Panc1 (cell line): Measurements from ENCODE around the gene CADPS2. TPM values are rescaled to one million over a fixed set of nuclear protein-coding genes. Genes with fewer than 3 reads are reported as not detected.

Experiments
- ATAC-seq: fragments of 200-7000 bp; cut with Tn5 transposase; 2 replicates; pipeline ENCODE4 v1.9.1; 2020; ENCODE audit warnings: mild to moderate bottlenecking, moderate library complexity
- BruUV-seq: library from RNA; stranded (reverse); fragments of 400-500 nt; replicated peaks from 2 replicates; lab custom pipeline; 2021; lab: Mats Ljungman, UMichigan
- CTCF ChIA-PET: fragments of 300-600 bp; sonication (Branson Sonifier 250); formaldehyde crosslinking; loops from one replicate; lab custom pipeline; 2022; ENCODE audit warnings: antibody characterized with exemption; lab: Charles Lee
- POLR2A ChIA-PET: fragments of 300-600 bp; sonication (Branson Sonifier 250); formaldehyde crosslinking; loops from one replicate; lab custom pipeline; 2022; ENCODE audit warnings: antibody characterized with exemption; lab: Charles Lee
- DNase-seq: peaks from one replicate; pipeline ENCODE4 v3.0.0-alpha.2; 2010; ENCODE audit warnings: low read depth, low spot score
- H3K27ac ChIP-seq: 2 replicates; pipeline ENCODE4 v1.5.1; 2011; ENCODE audit warnings: mild to moderate bottlenecking, low read length, inconsistent platforms
- H3K27me3 ChIP-seq: fragments of 200-500 bp; sonication (Bioruptor generic); 2 replicates; pipeline ENCODE4 v1.6.0; 2014; ENCODE audit warnings: low read length, inconsistent platforms; ENCODE audit not compliant: control insufficient read depth, insufficient read depth
- H3K36me3 ChIP-seq: fragments of 200-500 bp; sonication (Bioruptor generic); 2 replicates; pipeline ENCODE4 v1.5.1; 2014; ENCODE audit warnings: inconsistent platforms, mild to moderate bottlenecking, low read length, moderate library complexity; ENCODE audit not compliant: control insufficient read depth, insufficient read depth
- H3K4me1 ChIP-seq: 2 replicates; pipeline ENCODE4 v1.5.1; 2011; ENCODE audit warnings: inconsistent platforms, mild to moderate bottlenecking, low read length, moderate library complexity; ENCODE audit not compliant: control insufficient read depth, insufficient read depth
- H3K4me3 ChIP-seq, 2 experiments: 2 replicates each; pipeline ENCODE4 v1.5.1; 2011 to 2012; ENCODE audit warnings: low read depth in 2 of 2, low read length in 2 of 2, mild to moderate bottlenecking in 2 of 2, inconsistent platforms in 1 of 2, moderate library complexity in 1 of 2
- H3K9me3 ChIP-seq: fragments of 200-500 bp; sonication (Bioruptor generic); 2 replicates; pipeline ENCODE4 v1.5.1; 2014; ENCODE audit warnings: low read depth, mild to moderate bottlenecking, inconsistent platforms, low read length, moderate library complexity; ENCODE audit not compliant: control insufficient read depth, insufficient read depth
- POLR2AphosphoS5 ChIP-seq: IDR thresholded peaks from 2 replicates; pipeline ENCODE4 v1.6.1; 2012; ENCODE audit warnings: mild to moderate bottlenecking, low read depth, low read length, moderate library complexity
- SIN3A ChIP-seq: IDR thresholded peaks from 2 replicates; pipeline ENCODE4 v1.6.1; 2012; ENCODE audit warnings: low read depth, mild to moderate bottlenecking, low read length, moderate library complexity, borderline replicate concordance; ENCODE audit not compliant: insufficient read depth
- TCF7L2 ChIP-seq: IDR thresholded peaks from 2 replicates; pipeline ENCODE4 v1.6.1; 2011; ENCODE audit warnings: mild to moderate bottlenecking, low read depth, low read length, inconsistent platforms
- in situ Hi-C: cut with HindIII; loops from 2 replicates; pipeline ENCODE4 v1.10.0; 2016; ENCODE audit warnings: low sequenced_read_pairs, low pct_unique_long_range_greater_than_20kb
- intact Hi-C: fragments of 100-400 bp; cut with micrococcal nuclease; formaldehyde crosslinking; loops from one replicate; pipeline ENCODE4 v1.10.0; 2022; ENCODE audit not compliant: unreplicated experiment
- total RNA-seq: library from RNA; stranded (reverse); gene quantifications from one replicate; pipeline ENCODE4 v1.2.1, GENCODE V29; 2021; ENCODE audit not compliant: unreplicated experiment
- TF ChIP-seq, protein P1 (sequence below), 2 experiments: IDR thresholded peaks; 2 replicates each; pipeline ENCODE4 v1.6.1; 2011 to 2012; ENCODE audit warnings: low read depth in 2 of 2, control low read depth in 1 of 2, low read length in 1 of 2, mild to moderate bottlenecking in 1 of 2, moderate library complexity in 1 of 2; ENCODE audit not compliant: insufficient read depth in 1 of 2
- TF ChIP-seq, protein P2 (sequence below): fragments of 450-650 bp; IDR thresholded peaks from 2 replicates; pipeline ENCODE4 v1.5.1; 2017; ENCODE audit warnings: mild to moderate bottlenecking

The CADPS2 gene
- total RNA-seq, 1 experiment from 2014 or later: 1.6 TPM

DNA sequence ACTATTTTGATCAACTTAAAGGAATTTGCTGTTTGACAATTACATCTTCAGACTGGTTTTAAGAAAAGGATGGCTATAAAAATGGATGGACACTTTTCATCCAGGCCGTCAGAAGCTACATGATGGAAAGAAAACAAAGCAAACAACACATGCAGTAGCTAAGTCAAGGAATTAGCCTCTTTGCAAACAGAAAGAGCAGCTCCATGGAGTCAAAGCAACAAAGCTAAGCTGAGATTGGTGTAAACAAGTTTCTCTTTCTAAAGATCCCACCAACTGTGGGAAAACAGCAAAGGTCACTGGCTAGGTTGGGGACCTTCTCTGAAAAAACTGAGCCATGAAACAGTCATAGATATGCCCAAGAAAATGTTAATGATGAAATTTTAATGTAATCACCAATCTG lies 286.2 kb downstream of the CADPS2 start:
- no peaks in the 10 kb centered on the region for H3K4me1 ChIP-seq
- in situ Hi-C loops (no loop called here), intact Hi-C loops (no loop called here)
- POLR2A ChIA-PET: no interaction called here
- H3K4me3 ChIP-seq: no peak overlapping the region
- no peaks in the 10 kb centered on the region for H3K27me3 ChIP-seq
- DNase-seq (no peak), ATAC-seq (no peak)
- TF ChIP-seq TCF7L2: no peak
- TF ChIP-seq, protein P1, sequence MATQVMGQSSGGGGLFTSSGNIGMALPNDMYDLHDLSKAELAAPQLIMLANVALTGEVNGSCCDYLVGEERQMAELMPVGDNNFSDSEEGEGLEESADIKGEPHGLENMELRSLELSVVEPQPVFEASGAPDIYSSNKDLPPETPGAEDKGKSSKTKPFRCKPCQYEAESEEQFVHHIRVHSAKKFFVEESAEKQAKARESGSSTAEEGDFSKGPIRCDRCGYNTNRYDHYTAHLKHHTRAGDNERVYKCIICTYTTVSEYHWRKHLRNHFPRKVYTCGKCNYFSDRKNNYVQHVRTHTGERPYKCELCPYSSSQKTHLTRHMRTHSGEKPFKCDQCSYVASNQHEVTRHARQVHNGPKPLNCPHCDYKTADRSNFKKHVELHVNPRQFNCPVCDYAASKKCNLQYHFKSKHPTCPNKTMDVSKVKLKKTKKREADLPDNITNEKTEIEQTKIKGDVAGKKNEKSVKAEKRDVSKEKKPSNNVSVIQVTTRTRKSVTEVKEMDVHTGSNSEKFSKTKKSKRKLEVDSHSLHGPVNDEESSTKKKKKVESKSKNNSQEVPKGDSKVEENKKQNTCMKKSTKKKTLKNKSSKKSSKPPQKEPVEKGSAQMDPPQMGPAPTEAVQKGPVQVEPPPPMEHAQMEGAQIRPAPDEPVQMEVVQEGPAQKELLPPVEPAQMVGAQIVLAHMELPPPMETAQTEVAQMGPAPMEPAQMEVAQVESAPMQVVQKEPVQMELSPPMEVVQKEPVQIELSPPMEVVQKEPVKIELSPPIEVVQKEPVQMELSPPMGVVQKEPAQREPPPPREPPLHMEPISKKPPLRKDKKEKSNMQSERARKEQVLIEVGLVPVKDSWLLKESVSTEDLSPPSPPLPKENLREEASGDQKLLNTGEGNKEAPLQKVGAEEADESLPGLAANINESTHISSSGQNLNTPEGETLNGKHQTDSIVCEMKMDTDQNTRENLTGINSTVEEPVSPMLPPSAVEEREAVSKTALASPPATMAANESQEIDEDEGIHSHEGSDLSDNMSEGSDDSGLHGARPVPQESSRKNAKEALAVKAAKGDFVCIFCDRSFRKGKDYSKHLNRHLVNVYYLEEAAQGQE (IDR thresholded peaks at IDR 0.05; ENCODE audit: insufficient read depth in 1 of 2, low read depth in 2 of 2, low read length in 1 of 2): no peak
- TF ChIP-seq POLR2AphosphoS5: no peak
- TF ChIP-seq SIN3A: no peak
- TF ChIP-seq, protein P2, sequence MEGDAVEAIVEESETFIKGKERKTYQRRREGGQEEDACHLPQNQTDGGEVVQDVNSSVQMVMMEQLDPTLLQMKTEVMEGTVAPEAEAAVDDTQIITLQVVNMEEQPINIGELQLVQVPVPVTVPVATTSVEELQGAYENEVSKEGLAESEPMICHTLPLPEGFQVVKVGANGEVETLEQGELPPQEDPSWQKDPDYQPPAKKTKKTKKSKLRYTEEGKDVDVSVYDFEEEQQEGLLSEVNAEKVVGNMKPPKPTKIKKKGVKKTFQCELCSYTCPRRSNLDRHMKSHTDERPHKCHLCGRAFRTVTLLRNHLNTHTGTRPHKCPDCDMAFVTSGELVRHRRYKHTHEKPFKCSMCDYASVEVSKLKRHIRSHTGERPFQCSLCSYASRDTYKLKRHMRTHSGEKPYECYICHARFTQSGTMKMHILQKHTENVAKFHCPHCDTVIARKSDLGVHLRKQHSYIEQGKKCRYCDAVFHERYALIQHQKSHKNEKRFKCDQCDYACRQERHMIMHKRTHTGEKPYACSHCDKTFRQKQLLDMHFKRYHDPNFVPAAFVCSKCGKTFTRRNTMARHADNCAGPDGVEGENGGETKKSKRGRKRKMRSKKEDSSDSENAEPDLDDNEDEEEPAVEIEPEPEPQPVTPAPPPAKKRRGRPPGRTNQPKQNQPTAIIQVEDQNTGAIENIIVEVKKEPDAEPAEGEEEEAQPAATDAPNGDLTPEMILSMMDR: no peak
- CTCF ChIA-PET: no interaction called here
- BruUV-seq: no TSS peak
- H3K36me3 ChIP-seq: no peaks in the 10 kb centered on the region
- H3K9me3 ChIP-seq: no peaks in the 10 kb centered on the region
- H3K27ac ChIP-seq: no peak overlapping the region

DNA sequence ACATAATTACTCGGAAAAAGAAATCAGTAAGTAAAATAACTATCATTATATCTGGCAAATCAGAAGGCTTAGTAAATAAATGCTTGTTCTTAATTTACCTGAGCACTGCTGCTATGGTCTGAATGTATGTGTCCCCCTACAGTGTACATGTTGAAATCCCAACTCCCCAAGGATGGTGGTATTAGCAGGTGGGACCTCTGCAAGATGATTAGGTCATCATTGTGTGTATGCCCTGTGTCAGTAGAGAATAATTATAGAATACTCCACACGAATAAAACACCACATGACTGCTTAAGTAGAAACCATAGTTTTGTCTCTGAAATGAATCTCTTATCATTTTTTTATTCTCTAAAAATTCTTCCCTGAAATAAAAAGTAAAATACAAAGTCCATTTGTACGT lies 289.0 kb downstream of the CADPS2 start:
- POLR2A ChIA-PET: no interaction called here
- no peak for ATAC-seq
- Histone ChIP-seq H3K27ac (no peak overlapping the region), H3K27me3 (no peaks in the 10 kb centered on the region), H3K4me3 (no peak overlapping the region), H3K36me3 (no peaks in the 10 kb centered on the region), H3K4me1 (no peaks in the 10 kb centered on the region), H3K9me3 (no peaks in the 10 kb centered on the region)
- no peak for DNase-seq
- no TSS peak for BruUV-seq
- intact Hi-C loops (no loop called here), in situ Hi-C loops (no loop called here)
- CTCF ChIA-PET: no interaction called here
- TF ChIP-seq, protein P1 (IDR thresholded peaks at IDR 0.05; ENCODE audit: insufficient read depth in 1 of 2, low read depth in 2 of 2, low read length in 1 of 2): no peak
- TF ChIP-seq SIN3A: no peak
- no peak for TF ChIP-seq POLR2AphosphoS5
- no peak for TF ChIP-seq TCF7L2
- TF ChIP-seq, protein P2: no peak
